GM13977 (cell line): Measurements from ENCODE around the gene POLR2H.

Source experiments
- DNase-seq: peaks from one replicate; pipeline ENCODE4 v3.0.0; 2012; ENCODE audit warnings: low spot score
- in situ Hi-C: fragments of 300-500 bp; cut with MboI; formaldehyde crosslinking; loops from one replicate; pipeline ENCODE4 v1.12.0; 2022; ENCODE audit warnings: low sequenced_read_pairs, low pct_unique_long_range_greater_than_20kb, mixed read lengths, inconsistent platforms; ENCODE audit not compliant: unreplicated experiment
- TF ChIP-seq, protein P1 (sequence below): IDR thresholded peaks from 2 replicates; pipeline ENCODE4 v1.5.1; 2012; ENCODE audit warnings: mild to moderate bottlenecking, control low read depth; ENCODE audit not compliant: insufficient read depth; ENCODE audit errors: extremely low read depth, missing control alignments

POLR2H gene

DNA sequence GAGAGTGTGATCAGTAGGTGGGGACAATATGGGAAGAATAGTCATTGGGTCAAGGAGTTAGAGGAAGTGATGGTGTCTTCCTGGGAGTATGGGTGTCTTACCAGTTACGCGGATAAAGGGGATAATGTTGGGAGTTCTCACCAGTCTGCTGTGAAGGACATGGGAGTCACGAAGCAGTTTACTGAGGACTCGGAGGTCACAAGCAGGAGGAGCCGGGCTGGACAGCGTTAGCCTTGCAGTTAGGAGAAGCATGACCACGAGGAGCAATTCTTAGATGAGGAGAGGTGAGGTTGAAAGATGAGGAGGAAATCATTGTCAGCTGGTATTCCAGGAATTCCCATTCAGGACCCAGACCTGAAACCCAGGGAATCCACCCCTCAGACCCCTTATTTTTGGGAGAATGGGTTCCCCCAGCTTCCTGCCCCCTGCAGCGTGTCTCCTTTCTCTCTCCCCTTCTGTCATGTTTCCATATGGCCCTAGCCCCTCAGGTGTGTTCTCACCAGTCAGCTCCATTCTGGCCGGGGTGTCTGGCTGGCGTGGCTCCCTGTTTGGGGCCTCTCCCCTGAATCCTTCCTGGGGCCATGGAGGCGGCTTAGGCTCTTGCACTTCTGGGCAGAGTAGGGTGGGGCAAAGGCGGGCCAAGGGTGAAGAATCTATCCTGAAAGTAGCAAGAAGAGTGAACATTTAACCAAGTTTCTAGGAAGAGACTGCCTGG, 14.4 kb downstream of the POLR2H start:
- in situ Hi-C loops: no loop called here
- TF ChIP-seq, protein P1, sequence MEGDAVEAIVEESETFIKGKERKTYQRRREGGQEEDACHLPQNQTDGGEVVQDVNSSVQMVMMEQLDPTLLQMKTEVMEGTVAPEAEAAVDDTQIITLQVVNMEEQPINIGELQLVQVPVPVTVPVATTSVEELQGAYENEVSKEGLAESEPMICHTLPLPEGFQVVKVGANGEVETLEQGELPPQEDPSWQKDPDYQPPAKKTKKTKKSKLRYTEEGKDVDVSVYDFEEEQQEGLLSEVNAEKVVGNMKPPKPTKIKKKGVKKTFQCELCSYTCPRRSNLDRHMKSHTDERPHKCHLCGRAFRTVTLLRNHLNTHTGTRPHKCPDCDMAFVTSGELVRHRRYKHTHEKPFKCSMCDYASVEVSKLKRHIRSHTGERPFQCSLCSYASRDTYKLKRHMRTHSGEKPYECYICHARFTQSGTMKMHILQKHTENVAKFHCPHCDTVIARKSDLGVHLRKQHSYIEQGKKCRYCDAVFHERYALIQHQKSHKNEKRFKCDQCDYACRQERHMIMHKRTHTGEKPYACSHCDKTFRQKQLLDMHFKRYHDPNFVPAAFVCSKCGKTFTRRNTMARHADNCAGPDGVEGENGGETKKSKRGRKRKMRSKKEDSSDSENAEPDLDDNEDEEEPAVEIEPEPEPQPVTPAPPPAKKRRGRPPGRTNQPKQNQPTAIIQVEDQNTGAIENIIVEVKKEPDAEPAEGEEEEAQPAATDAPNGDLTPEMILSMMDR: no peak
- DNase-seq: no peak

DNA sequence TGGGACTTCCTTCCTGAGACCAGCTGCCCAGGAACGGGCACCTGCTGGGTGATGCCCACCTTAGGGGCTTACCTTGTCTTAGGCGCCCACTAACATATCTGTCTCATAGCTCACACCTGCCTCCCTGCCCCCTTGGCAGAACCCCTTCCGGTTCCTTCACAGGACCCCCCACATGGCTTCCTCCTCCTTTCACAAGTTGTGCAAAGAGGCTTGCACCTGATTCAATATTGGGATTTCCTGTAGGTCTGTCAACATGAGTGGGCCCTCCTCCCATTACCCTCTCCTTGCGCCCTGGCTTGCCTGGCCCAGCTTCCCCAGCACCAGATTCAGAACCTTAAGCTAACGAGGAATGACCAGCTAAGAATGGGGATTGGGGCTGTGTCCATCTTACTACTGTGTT, 15.9 kb downstream of the POLR2H start:
- in situ Hi-C loops: no loop called here
- TF ChIP-seq, protein P1: no peak

DNA sequence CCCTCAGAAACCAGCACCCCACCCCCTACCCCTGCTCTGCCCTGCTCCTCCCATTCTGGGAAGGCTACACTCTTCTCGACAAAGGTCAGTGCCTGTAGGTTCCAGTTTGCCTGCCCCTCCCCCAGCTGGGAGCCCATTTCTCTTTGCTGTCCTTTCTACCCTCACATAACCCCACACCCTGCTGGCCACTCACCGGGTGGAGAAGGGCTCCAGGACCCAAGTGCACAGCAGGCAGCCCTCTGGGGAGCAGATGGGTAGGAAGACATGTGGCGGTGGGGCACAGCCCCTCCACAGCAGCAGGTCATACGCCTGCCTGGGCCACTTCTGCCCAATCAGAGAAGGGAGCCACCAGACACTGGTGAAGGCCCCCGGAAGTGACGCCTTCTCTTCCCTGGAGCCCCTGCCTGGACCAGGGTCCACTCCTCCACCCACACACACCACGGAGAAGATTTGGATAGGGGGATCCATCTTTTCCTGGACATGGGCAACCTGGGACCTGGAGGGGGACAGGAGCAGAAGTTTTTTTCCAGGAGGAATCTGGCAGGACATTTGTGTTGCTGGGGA, 16.5 kb downstream of the POLR2H start, which contains the start of gene THPO:
THPO (minus strand) TSS at position 326 of the 564 bp plus-strand sequence. CDS start 1,948 bp downstream, outside the sequence.
- TF ChIP-seq, protein P1: no peak
- in situ Hi-C loops: no loop called here
- no peak for DNase-seq

More for the DNA sequence above, 15.9 kb downstream of the POLR2H start:
- DNase-seq: no peak

DNA sequence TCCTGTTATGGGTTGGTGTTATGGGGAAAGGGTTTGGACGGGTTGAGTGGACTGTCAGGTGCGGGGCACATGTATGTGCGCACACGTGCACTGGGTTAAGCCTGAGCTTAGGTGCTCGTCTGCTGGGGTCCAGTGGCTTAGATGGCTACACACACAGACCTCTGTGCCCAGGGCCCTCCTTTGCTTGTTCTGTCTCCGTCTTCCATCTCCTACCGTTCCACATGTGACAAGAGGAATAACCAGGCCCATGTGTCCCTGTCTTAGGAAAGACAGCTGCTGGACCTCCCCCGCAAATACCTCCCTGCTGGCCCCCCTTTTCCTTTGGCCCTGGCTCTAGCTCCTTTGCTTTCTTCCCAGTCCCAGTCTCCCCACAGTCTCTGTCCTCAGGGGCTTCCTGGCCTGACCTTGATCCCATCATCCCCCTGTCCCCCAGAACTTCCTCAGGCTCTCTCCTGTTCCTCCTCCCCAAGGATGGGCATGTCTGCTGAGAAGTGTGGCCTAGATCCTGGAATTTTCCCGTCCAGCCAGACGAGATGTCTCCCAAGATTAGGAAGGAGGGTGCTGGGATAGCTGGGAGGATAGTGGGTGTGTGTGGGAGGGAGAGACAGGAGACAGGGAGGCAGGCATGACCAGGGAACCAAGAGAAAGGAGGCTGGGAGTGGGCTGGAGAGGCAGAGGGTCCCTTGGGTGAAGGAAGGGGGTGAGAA, 17.3 kb downstream of the POLR2H start:
- in situ Hi-C loops: no loop called here
- TF ChIP-seq, protein P1: no peak
- no peak for DNase-seq

DNA sequence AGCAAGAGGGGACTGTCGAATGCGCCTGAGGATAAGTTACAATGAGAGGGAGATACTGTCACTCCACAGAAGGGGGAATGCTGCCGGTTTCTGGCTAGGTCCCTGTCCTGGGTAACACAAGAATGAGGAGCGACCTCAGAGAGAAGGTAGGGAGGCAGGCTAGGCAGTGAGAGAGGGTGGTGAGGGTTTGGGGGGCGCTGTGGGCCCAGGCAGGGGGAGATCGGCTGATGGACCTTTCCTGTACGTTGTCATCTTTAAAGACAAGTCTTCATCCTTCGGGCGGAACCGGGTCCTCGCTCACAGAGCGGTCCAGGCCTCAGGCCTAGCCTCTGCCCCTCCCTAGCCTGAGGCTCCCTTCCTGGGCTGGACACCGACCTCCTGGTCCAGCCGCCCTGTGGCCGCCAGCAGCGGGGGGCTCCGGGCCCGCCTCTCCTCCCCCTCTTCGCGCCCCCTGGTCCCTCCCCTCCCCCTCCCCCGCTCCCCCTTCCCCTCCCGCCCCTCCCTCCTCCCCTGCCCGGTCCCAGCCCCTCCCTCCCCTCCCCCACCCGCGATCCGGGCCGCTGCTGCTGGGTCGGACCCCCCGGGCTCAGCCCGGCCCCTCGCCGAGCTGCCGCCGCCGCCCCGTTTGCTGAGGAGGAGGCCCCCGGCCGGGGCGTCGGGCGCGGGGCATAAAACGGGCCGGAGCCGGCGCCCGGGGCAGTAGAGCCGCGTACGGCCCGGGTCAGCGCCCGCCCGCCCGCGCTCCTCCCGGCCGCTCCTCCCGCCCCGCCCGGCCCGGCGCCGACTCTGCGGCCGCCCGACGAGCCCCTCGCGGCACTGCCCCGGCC, 18.1 kb downstream of the POLR2H start, which contains the start of gene CHRD:
CHRD (plus strand) TSS at position 697 of the 827 bp plus-strand sequence. CDS start 265 bp downstream, outside the sequence.
- no peak for DNase-seq
- in situ Hi-C loops: no loop called here
- TF ChIP-seq, protein P1: no peak

DNA sequence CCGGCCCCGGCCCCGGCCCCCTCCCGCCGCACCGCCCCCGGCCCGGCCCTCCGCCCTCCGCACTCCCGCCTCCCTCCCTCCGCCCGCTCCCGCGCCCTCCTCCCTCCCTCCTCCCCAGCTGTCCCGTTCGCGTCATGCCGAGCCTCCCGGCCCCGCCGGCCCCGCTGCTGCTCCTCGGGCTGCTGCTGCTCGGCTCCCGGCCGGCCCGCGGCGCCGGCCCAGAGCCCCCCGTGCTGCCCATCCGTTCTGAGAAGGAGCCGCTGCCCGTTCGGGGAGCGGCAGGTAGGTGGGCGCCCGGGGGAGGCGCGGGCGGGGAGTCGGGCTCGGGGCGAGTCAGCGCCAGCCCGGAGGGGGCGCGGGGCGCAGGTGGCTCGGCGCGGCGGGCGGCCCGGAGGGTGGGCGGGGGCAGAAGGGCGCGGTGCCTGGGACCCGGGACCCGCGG, 18.7 kb downstream of the POLR2H start:
- in situ Hi-C loops: no loop called here
- TF ChIP-seq, protein P1: no peak
- peak; percentile 75 for DNase-seq
